H9 (cell line): ENCODE data around the gene SNX1. TPM values are rescaled to one million over a fixed set of nuclear protein-coding genes. Genes with fewer than 3 reads are reported as not detected.

Source experiments
- DNase-seq: peaks from one replicate; pipeline ENCODE4 v3.0.0-alpha.2; 2017
- H2AFZ ChIP-seq: one replicate; pipeline ENCODE4 v1.6.1; 2013; ENCODE audit warnings: mild to moderate bottlenecking, low read length, control low read depth, moderate library complexity
- H2AK5ac ChIP-seq: 2 replicates; pipeline ENCODE4 v1.6.1; 2013; ENCODE audit warnings: low read length, control low read depth, mixed read lengths; ENCODE audit not compliant: insufficient read length
- H2BK120ac ChIP-seq: one replicate; pipeline ENCODE4 v1.6.1; 2013; ENCODE audit warnings: low read depth, mild to moderate bottlenecking, low read length, control low read depth, inconsistent platforms; ENCODE audit not compliant: poor library complexity, severe bottlenecking
- H2BK12ac ChIP-seq: 2 replicates; pipeline ENCODE4 v1.6.1; 2013; ENCODE audit warnings: low read length, control low read depth, mixed read lengths, low read depth; ENCODE audit not compliant: insufficient read length
- H2BK15ac ChIP-seq: 2 replicates; pipeline ENCODE4 v1.6.1; 2013; ENCODE audit warnings: low read depth, low read length, control low read depth
- H2BK20ac ChIP-seq: one replicate; pipeline ENCODE4 v1.6.1; 2013; ENCODE audit warnings: low read depth, mild to moderate bottlenecking, low read length, control low read depth, inconsistent platforms; ENCODE audit not compliant: poor library complexity, severe bottlenecking
- H2BK5ac ChIP-seq: 2 replicates; pipeline ENCODE4 v1.6.1; 2013; ENCODE audit warnings: low read length, control low read depth, mixed read lengths; ENCODE audit not compliant: insufficient read length
- H3K14ac ChIP-seq: 2 replicates; pipeline ENCODE4 v1.6.1; 2013; ENCODE audit warnings: low read length, control low read depth; ENCODE audit not compliant: insufficient read depth
- H3K18ac ChIP-seq: 2 replicates; pipeline ENCODE4 v1.6.1; 2013; ENCODE audit warnings: low read depth, mild to moderate bottlenecking, mixed read lengths, low read length, control low read depth; ENCODE audit not compliant: insufficient read length
- H3K23ac ChIP-seq: 2 replicates; pipeline ENCODE4 v1.6.1; 2013; ENCODE audit warnings: low read length, control low read depth, mixed read lengths, low read depth; ENCODE audit not compliant: insufficient read length
- H3K23me2 ChIP-seq: 2 replicates; pipeline ENCODE4 v1.6.1; 2013; ENCODE audit warnings: low read depth, mild to moderate bottlenecking, mixed read lengths, low read length, control low read depth; ENCODE audit not compliant: insufficient read length, poor library complexity, severe bottlenecking
- H3K27ac ChIP-seq: 2 replicates; pipeline ENCODE4 v1.5.1; 2013; ENCODE audit warnings: low read length, control low read depth, mixed read lengths, low read depth; ENCODE audit not compliant: insufficient read length
- H3K27me3 ChIP-seq: 2 replicates; pipeline ENCODE4 v1.6.1; 2013; ENCODE audit warnings: low read length, control low read depth, inconsistent platforms; ENCODE audit not compliant: insufficient read depth
- H3K4ac ChIP-seq: 2 replicates; pipeline ENCODE4 v1.6.1; 2013; ENCODE audit warnings: low read depth, mild to moderate bottlenecking, control low read depth, inconsistent platforms, low read length, moderate library complexity
- H3K4me1 ChIP-seq: 2 replicates; pipeline ENCODE4 v1.6.1; 2013; ENCODE audit warnings: low read length, control low read depth, inconsistent platforms; ENCODE audit not compliant: insufficient read depth
- H3K4me2 ChIP-seq: 2 replicates; pipeline ENCODE4 v1.6.1; 2013; ENCODE audit warnings: low read length, control low read depth, mixed read lengths; ENCODE audit not compliant: insufficient read length, insufficient read depth
- H3K56ac ChIP-seq: 2 replicates; pipeline ENCODE4 v1.6.1; 2013; ENCODE audit warnings: low read depth, mild to moderate bottlenecking, mixed read lengths, low read length, control low read depth; ENCODE audit not compliant: insufficient read length
- H3K79me1 ChIP-seq: 2 replicates; pipeline ENCODE4 v1.6.1; 2013; ENCODE audit warnings: low read depth, mild to moderate bottlenecking, moderate library complexity, low read length, control low read depth, inconsistent platforms; ENCODE audit not compliant: insufficient read depth, poor library complexity, severe bottlenecking
- H3K79me2 ChIP-seq: 2 replicates; pipeline ENCODE4 v1.6.1; 2013; ENCODE audit warnings: low read length, control low read depth, inconsistent platforms; ENCODE audit not compliant: insufficient read depth
- H3K9ac ChIP-seq: 2 replicates; pipeline ENCODE4 v1.6.1; 2013; ENCODE audit warnings: low read length, control low read depth, mixed read lengths; ENCODE audit not compliant: insufficient read length; ENCODE audit errors: extremely low read depth
- H3K9me3 ChIP-seq: one replicate; pipeline ENCODE4 v1.6.1; 2013; ENCODE audit warnings: low read depth, low read length, inconsistent platforms; ENCODE audit not compliant: control insufficient read depth
- H3T11ph ChIP-seq: one replicate; pipeline ENCODE4 v1.6.1; 2013; ENCODE audit warnings: mild to moderate bottlenecking, low read length, control low read depth, inconsistent platforms
- H4K20me1 ChIP-seq: one replicate; pipeline ENCODE4 v1.6.1; 2013; ENCODE audit not compliant: control insufficient read depth, insufficient read length, insufficient read depth
- H4K5ac ChIP-seq: 2 replicates; pipeline ENCODE4 v1.6.1; 2013; ENCODE audit warnings: low read depth, mild to moderate bottlenecking, mixed read lengths, low read length, control low read depth; ENCODE audit not compliant: insufficient read length
- H4K8ac ChIP-seq: replicated peaks from 2 replicates; pipeline ENCODE4 v1.6.1; 2013; ENCODE audit warnings: low read length, control low read depth, mixed read lengths, low read depth; ENCODE audit not compliant: insufficient read length
- H4K91ac ChIP-seq: 2 replicates; pipeline ENCODE4 v1.6.1; 2013; ENCODE audit warnings: low read depth, mild to moderate bottlenecking, moderate library complexity, mixed read lengths, low read length, control low read depth; ENCODE audit not compliant: insufficient read length
- H3K27ac Mint-ChIP-seq, 3 experiments: 2 replicates in 2 of 3; 3 replicates in 1 of 3; pipeline ENCODE4 v1.8.0; 2020 to 2021; ENCODE audit warnings: mixed read lengths in 3 of 3, mild to moderate bottlenecking in 1 of 3, moderate library complexity in 1 of 3
- H3K27me3 Mint-ChIP-seq: 2 replicates; pipeline ENCODE4 v1.8.0; 2021; ENCODE audit warnings: low read depth, mild to moderate bottlenecking, moderate library complexity, mixed read lengths
- H3K36me3 Mint-ChIP-seq, 3 experiments: 2 replicates in 2 of 3; 3 replicates in 1 of 3; pipeline ENCODE4 v1.8.0; 2020 to 2021; ENCODE audit warnings: low read depth in 3 of 3, mixed read lengths in 3 of 3; ENCODE audit not compliant: insufficient read depth in 1 of 3
- H3K4me1 Mint-ChIP-seq, 2 experiments: 2 replicates each; pipeline ENCODE4 v1.8.0; 2020; ENCODE audit warnings: mixed read lengths in 2 of 2
- H3K4me3 Mint-ChIP-seq, 2 experiments: 2 replicates in 1 of 2; 3 replicates in 1 of 2; pipeline ENCODE4 v1.8.0; 2020 to 2021; ENCODE audit warnings: mild to moderate bottlenecking in 2 of 2, mixed read lengths in 2 of 2, moderate library complexity in 1 of 2
- H3K9me3 Mint-ChIP-seq, 2 experiments: 2 replicates in 1 of 2; 3 replicates in 1 of 2; pipeline ENCODE4 v1.8.0; 2020; ENCODE audit warnings: mild to moderate bottlenecking in 2 of 2, mixed read lengths in 2 of 2, moderate library complexity in 1 of 2
- WGBS: extraction: QIAGEN DNeasy Blood & Tissue Kit; methylation state at CpG from one replicate; pipeline ENCODE4 v1.1.7; 2013; ENCODE audit warnings: missing lambda C conversion rate, low lambda C conversion rate, mixed read lengths; ENCODE audit not compliant: insufficient read length; ENCODE audit errors: extremely low coverage; 5-methylcytosine and 5-hydroxymethylcytosine counted together
- total RNA-seq: library from RNA; stranded (reverse); gene quantifications from 2 replicates; pipeline ENCODE4 v1.2.1, GENCODE V29; 2021
- TF ChIP-seq, protein P1 (sequence below): fragments of 200-600 bp; sonication (generic); conservative IDR thresholded peaks from 3 replicates; pipeline ENCODE4 v1.8.0; 2021; ENCODE audit warnings: antibody characterized with exemption, mild to moderate bottlenecking

Gene SNX1
- total RNA-seq, 1 experiment from 2014 or later: 58.8 TPM

DNA sequence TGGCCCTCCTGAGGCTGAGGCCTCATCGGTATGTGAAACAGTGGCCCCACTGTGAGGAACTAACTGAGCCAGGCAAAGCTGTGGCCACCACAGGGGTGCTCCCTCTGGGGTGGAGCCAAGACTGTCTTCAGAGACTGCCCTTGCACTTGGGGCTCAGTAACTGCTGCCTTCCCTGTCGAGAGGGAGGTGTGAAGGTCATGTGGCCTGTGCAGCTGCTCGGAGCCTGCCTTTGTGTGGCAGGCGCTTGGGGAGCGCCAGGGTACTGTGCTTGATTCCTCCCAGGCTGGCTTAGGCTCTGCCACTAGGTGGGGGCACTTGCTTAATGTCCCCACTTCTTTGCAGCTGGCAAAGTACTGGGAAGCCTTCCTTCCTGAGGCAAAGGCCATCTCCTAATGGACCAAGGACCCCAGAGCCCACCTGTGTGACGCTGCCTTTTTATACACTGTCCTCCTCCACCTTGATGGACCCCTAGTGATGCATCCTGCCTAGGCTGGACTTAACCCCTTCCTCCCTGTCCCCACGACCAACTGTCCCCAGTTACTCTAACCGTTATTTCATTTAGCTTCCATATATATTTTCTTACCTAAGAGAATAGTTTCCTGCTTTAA, 41.5 kb downstream of the SNX1 start:
- Histone ChIP-seq H3K4me2 (no peak overlapping the region), H4K20me1 (no peaks in the 10 kb centered on the region), H3K18ac (no peak overlapping the region), H4K8ac (no peak overlapping the region), H3K4me1 (no peaks in the 10 kb centered on the region), H3K23ac (no peak overlapping the region), H3K9me3 (no peaks in the 10 kb centered on the region), H3K14ac (no peak overlapping the region), H2BK12ac (no peak overlapping the region), H3K79me1 (no peaks in the 10 kb centered on the region), H3K9ac (no peak overlapping the region), H2BK15ac (no peak overlapping the region), H4K91ac (no peak overlapping the region), H2BK20ac (no peak overlapping the region), H3K4ac (no peak overlapping the region), H3T11ph (no peak overlapping the region), H3K56ac (no peak overlapping the region), H4K5ac (no peak overlapping the region), H3K27ac (no peak overlapping the region), H3K23me2 (no peaks in the 10 kb centered on the region), H2AFZ (no peak overlapping the region), H2BK5ac (no peak overlapping the region), H2BK120ac (no peak overlapping the region), H3K27me3 (no peaks in the 10 kb centered on the region), H3K79me2 (no peaks in the 10 kb centered on the region), H2AK5ac (no peak overlapping the region)
- no peak for DNase-seq
- H3K4me1 Mint-ChIP-seq: peaks cover 0 to 11% of the 10 kb centered on the region in 2 experiments; a peak in 2 of 4 replicates
- H3K36me3 Mint-ChIP-seq: peaks cover 7 to 42% (median 36%) of the 10 kb centered on the region in 3 experiments; a peak in 6 of 7 replicates
- WGBS: no CpG with 5 or more reads among the region's 8 CpGs
- H3K27ac Mint-ChIP-seq: no peak overlapping the region
- H3K27me3 Mint-ChIP-seq: no peaks in the 10 kb centered on the region
- TF ChIP-seq, protein P1, sequence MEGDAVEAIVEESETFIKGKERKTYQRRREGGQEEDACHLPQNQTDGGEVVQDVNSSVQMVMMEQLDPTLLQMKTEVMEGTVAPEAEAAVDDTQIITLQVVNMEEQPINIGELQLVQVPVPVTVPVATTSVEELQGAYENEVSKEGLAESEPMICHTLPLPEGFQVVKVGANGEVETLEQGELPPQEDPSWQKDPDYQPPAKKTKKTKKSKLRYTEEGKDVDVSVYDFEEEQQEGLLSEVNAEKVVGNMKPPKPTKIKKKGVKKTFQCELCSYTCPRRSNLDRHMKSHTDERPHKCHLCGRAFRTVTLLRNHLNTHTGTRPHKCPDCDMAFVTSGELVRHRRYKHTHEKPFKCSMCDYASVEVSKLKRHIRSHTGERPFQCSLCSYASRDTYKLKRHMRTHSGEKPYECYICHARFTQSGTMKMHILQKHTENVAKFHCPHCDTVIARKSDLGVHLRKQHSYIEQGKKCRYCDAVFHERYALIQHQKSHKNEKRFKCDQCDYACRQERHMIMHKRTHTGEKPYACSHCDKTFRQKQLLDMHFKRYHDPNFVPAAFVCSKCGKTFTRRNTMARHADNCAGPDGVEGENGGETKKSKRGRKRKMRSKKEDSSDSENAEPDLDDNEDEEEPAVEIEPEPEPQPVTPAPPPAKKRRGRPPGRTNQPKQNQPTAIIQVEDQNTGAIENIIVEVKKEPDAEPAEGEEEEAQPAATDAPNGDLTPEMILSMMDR: no peak; the same call in 2 of the 3 replicates
- no peak overlapping the region for H3K4me3 Mint-ChIP-seq
- H3K9me3 Mint-ChIP-seq: no peaks in the 10 kb centered on the region
